Measurements from ENCODE around the gene LRIG2. TPM values are rescaled to one million over a fixed set of nuclear protein-coding genes. Genes with fewer than 3 reads are reported as not detected.
"Not testable (repeated sequence)": the region's sequence is repeated elsewhere in the genome, so short reads cannot be mapped to it uniquely, and the experiment has no call there.

The LRIG2 gene
- polyA plus RNA-seq, 1 donor: 12.6 TPM

GRCh38 chr1:113158743-113159142, 85.7 kb downstream of the LRIG2 start:
- not testable (repeated sequence) for DNase-seq (ENCODE audit: low read depth)

- DNase-seq (ENCODE audit: low read depth): no peak
Measured at GRCh38 chr1:113166473-113166872, 93.5 kb downstream of the LRIG2 start.

GRCh38 chr1:113168946-113169345, 95.9 kb downstream of the LRIG2 start:
- no peak for DNase-seq (ENCODE audit: low read depth)

GRCh38 chr1:113169591-113169990, 96.6 kb downstream of the LRIG2 start:
- no peak for DNase-seq (ENCODE audit: low read depth)

GRCh38 chr1:113170519-113170918, 97.5 kb downstream of the LRIG2 start:
- DNase-seq (ENCODE audit: low read depth): no peak

- no peak for DNase-seq (ENCODE audit: low read depth)
Measured at GRCh38 chr1:113178106-113178505, 105.1 kb downstream of the LRIG2 start.

- no peak for DNase-seq (ENCODE audit: low read depth)
Measured at GRCh38 chr1:113178522-113178921, 105.5 kb downstream of the LRIG2 start.

Other genes starting within 250 kb of the LRIG2 start
- 44.2 TPM for gene SLC16A1, start 117.0 kb upstream of the LRIG2 start, polyA plus RNA-seq (ENCODE audit: insufficient read length)

Data from forelimb muscle (tissue), 1 donor.